Stimulated activated CD4-positive, alpha-beta T cell treated with anti-CD3 and anti-CD28 coated beads, Interleukin-2, amount 100 ng/mL, for 4 hours (primary cell): ENCODE data around the gene PPIL1.
"Not testable (repeated sequence)": the region's sequence is repeated elsewhere in the genome, so short reads cannot be mapped to it uniquely, and the experiment has no call there.

Source experiments
- DNase-seq: peaks from one replicate; pipeline ENCODE4 v3.0.0-alpha.2; 2020; ENCODE audit warnings: low read depth

The PPIL1 gene

DNA sequence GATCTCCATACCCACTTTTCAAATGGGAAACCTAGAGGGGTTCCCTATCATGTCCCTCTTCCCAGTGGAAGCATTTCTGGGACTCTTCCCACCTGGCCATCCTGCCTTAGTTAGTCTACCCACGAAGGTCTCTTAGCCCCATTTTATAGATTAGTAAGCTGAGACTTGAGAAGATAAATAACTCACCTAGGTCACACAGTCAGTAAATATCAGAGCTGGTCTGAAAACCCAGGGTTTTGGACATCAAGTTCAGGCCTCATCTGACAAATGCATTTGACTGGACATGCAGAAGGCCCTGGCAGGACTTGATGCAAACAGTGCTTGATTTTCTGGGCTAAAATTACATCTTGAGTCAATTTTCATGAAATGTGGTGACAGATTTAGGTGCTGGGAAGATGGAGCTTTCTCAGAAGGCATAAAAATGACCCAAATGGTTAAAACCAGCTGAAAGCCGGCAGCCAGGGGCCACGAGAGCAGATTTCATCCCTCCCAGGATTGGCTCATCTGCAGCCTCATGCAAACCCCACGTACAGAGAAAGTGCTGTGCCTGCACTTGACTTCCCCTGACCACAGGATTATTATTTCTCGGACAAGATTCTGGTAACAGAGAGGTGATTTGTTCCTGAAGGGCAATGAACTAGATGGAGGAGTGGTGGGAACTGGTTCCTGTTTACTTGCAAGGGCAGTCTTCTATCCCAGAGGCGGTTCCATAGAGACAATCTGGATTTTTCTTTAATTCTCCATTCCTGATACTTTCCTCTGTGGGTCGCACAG, 58.5 kb downstream of the PPIL1 start:
- no peak for DNase-seq

DNA sequence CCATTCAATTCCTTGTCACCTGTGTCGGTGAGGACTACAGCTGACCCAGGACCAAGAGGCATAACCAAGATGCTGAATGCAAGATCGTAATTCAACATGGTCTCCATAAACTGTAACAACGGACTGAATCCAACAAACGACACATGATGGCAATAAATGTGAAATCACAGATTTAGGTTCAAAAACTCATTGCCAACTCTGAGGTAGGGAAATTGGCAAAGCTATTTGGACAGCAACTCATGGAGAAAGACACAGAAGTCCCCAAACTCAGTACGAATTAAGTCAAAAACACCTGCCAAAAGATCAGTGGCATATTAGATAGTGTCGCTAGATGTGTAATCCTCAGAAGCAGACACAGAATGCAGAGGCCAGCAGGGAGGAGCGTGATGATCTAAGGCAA, 60.4 kb downstream of the PPIL1 start:
- no peak for DNase-seq

DNA sequence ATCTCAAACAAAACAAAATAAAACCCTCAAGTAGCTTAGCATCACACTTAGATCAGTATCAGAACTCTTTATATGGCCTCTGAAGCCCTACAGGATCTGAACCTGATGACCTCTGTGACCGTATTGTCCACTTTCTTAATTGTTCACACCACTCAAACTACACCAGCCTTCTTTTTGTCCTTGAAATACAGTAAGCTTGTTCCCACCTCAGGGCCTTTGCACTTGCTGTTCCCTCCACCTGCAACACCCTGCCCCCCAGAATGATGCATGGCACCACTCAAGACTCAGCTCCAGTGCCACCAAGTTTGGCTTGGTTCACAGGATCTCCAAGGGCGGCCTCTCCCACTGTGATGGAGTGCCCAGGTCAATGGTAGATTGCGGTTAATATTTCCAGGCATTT, 61.1 kb downstream of the PPIL1 start:
- DNase-seq = no peak

DNA sequence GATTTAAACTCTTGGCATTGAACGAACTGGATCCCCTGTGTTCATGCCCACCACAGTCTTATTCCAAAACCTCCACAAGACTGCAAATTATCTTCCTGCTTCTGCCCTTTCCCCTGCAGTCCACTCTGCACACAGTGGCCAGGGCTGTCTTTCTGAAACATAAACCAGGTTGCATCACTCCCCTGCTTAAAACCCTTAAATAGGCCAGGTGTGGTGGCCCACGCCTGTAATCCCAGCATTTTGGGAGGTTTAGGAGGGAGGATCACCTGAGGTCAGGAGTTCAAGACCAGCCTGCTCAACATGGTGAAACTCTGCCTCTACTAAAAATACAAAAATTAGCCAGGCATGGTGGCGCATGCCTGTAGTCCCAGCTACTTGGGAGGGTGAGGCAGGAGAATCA, 61.6 kb downstream of the PPIL1 start:
- not testable (repeated sequence) for DNase-seq

DNA sequence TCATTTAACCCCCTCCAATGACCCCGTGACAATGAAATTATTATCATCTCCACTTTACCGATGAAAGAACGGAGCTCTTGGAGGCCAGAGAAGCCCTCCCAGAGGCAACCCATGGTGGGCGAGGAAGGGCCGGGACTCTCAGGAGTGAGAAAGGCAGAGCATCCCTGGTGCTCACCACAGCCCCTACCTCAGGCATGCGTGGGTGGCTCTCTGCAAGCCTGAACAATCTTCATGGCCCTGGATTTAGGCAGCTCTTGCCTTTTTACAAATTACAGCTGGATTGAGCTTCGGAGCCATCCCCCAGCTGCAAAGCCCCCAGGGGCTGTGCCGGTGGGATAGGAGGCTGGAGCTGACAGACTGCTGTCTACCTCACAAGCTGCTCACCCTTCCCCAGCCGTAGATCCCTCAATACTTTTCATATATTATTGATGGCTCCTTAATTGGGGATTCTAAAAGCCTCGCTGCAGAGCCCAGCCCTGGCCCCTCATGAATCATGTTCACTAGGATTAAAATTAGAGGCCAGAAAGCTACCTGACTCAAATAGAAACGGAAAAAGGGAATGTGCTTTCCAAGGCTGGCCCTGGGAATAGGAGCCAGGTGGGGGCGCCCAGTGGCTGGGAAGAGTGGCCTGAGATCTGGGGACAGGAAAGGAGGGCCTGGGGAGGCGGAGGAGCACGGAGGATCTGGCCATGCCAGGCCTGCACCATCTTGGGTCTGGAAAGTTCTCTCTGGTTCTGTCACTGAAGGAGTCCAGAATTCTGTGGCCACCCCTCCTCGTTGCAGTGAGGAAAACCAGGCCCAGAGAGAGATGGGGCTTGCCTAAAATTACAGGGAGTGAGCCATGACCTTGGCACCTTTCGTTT, 64.4 kb downstream of the PPIL1 start:
- no peak for DNase-seq

GRCh38 chr6:36809156-36809555, 65.4 kb downstream of the PPIL1 start:
- no peak for DNase-seq

DNA sequence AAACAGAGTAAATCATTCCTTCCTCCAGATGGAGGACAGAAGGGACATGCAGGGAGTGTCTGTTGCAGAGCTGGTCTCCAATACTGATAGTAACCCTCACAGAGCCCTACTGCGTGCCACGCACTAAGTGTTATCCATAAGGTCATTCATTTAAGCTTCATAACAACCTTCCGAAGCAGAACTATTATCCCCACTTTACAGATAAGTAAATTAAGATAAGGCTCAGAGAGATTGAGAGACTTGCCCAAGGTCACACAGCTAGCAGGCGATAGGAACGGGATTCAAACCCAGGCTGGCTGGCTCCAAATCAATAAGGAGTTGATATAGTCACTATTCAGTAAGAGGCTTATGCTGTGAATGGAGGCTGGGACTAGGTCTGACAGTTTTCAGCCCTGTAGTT, 66.0 kb downstream of the PPIL1 start:
- DNase-seq = no peak

- DNase-seq = no peak
Observed at GRCh38 chr6:36807750-36808149, 66.9 kb downstream of the PPIL1 start.

DNA sequence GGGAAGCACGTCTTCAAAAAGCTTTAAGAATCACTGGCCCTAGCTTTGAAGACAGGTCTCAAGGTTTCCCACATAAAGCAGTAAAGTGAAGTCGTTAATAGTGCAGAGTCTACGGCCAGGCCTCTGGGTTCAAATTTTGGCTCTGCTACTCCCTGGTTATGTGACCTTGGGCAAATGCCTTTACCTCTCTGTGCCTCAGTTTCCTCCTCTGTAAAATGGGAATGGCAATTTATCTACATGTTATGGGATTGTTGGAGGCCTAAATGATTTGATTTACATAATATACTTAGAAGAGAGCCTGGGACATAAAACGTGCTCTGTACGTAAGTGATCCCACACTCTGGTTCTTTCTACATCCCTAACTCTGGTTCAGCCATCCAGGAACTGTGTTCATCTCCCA, 67.5 kb downstream of the PPIL1 start:
- DNase-seq = no peak

- DNase-seq = no peak
Observed at GRCh38 chr6:36805917-36806316, 68.7 kb downstream of the PPIL1 start.

GRCh38 chr6:36805096-36805797, 69.4 kb downstream of the PPIL1 start:
- no peak for DNase-seq
